ENCODE results near the gene ZBTB4.
"Not testable (repeated sequence)": the region's sequence is repeated elsewhere in the genome, so short reads cannot be mapped to it uniquely, and the experiment has no call there.

ZBTB4 gene

DNA sequence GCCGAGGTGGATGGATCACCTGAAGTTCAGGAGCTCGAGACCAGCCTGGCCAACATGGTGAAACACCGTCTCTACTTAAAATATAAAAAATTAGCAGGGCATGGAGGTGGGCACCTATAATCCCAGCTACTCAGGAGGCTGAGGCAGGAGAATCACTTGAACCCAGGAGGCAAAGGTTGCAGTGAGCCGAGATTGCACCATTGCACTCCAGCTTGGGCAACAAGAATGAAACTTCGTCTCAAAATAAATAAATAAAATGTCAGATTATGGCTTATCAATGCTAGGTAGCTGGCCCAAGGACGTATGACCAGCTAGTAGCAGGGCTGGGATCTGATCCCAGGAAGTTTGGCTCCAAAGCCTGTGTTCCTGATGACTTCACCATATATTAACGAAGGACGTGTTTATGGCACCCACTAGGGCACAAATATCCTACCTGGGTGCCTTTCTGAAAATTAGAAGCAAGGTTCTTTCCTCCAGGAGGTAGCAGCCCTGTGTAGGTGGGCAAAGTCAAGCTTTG lies 8.9 kb downstream of the ZBTB4 start:
- DNase-seq (ENCODE audit: low read depth in 2 of 3, low spot score in 1 of 3) = not testable (repeated sequence)

GRCh38 chr17:7469843-7470242 lies 9.6 kb downstream of the ZBTB4 start:
- not testable (repeated sequence) for DNase-seq (ENCODE audit: low read depth in 2 of 3, low spot score in 1 of 3)

- DNase-seq (ENCODE audit: low read depth in 2 of 3, low spot score in 1 of 3) = no peak
Observed at GRCh38 chr17:7468804-7469389, 10.5 kb downstream of the ZBTB4 start.

GRCh38 chr17:7468290-7468689 lies 11.1 kb downstream of the ZBTB4 start:
- no peak for DNase-seq (ENCODE audit: low read depth in 2 of 3, low spot score in 1 of 3)

DNA sequence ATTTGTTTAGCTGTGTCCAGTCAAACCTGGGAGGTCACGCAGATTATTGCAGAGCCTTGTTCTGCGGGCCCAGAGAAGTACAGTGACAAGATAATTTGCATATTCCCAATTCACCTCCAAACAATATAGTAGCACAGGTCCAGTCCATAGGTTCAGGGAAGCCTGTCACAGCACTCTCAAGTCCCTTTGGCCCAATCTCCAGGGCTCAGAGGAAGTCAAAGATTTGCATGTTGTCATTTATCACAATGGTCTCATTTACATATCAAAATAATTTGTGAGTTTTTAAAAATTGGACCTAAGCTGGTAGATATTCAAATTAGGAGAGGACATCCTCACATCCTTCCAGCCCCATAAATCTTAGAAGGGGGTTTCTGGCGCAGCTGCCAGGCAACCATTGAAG lies 11.9 kb downstream of the ZBTB4 start:
- no peak for DNase-seq (ENCODE audit: low read depth in 2 of 3, low spot score in 1 of 3)

GRCh38 chr17:7466639-7467341 lies 12.6 kb downstream of the ZBTB4 start:
- DNase-seq (ENCODE audit: low read depth in 2 of 3, low spot score in 1 of 3) = no peak

DNA sequence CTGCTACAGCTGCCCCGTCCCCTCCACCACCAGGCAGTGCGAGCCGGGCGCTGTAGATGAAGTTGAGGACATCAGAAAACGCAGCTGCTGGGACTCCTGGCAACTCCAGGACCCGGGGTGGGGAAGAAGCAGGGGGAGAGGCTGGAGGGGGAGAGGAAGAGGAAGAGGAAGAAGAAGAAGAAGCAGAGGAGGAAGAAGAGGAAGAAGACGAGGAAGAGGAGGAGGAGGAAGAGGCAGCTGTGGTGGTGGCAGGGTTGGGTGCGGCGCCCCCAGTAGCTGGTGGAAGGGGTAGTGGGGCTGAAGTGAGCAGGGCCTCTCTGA lies 13.2 kb downstream of the ZBTB4 start:
- no peak for DNase-seq (ENCODE audit: low read depth in 2 of 3, low spot score in 1 of 3)

DNA sequence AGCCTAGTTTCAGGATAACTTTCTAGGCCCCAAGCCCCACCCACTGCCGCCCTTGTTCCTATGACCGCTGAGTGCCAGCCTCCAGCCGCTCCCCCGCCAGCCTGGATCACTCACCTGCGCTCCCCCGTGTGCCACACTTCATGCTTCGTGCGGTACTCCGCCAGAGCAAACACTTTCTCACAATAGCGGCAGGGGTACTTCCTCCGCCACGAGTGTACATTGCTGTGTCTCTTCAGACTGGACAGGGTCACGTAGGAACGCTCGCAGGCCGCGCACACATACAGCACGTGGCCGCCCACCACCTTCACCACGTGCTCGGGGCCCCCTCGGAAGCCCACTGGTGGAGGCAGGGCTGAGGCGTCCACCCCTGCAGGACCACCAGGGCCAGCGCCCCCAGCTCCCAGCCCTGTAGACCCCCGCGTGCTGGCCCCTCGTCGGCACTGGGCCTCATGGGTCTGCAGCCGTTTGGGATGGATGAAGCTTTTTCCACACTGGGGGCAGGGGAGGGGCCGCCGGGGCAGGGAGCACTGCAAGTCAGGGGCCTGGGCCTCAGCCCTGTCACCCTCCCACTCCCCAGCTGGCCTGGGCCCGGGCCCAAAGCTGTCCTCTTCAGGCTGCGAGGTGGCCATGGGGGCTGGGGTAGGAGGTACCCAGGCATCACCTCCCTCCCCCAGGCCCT lies 13.7 kb downstream of the ZBTB4 start:
- no peak for DNase-seq (ENCODE audit: low read depth in 2 of 3, low spot score in 1 of 3)

GRCh38 chr17:7464081-7464480 lies 15.3 kb downstream of the ZBTB4 start:
- DNase-seq (ENCODE audit: low read depth in 2 of 3, low spot score in 1 of 3) = no peak

DNA sequence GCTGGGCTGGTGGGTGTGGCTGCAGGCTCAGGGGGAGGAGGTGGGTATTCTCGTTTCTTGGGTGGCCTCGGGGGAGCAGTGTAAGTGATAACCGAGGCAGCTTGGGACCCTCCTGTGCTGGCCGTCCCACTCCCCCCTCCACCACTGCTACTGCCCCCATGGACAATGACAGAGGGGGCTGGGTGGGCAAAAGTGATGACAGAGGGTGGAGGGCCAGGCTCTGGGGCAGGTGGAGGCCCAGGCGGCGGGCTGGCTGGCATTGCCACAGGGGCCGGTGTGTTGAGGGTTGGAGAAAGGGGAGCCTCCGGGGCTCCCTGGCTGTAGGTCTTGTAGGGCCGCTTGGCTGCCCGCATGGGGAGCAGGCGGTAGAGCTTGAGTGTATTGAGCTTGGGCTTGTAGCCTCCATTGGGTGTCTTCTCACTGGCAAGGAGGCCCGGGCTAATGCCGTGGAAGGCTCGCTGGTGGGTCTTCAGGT lies 16.0 kb downstream of the ZBTB4 start:
- DNase-seq (ENCODE audit: low read depth in 2 of 3, low spot score in 1 of 3) = no peak

- DNase-seq (ENCODE audit: low read depth in 2 of 3, low spot score in 1 of 3) = no peak
Observed at GRCh38 chr17:7462474-7463371, 16.7 kb downstream of the ZBTB4 start.

GRCh38 chr17:7460850-7461660 lies 18.4 kb downstream of the ZBTB4 start:
- no peak for DNase-seq (ENCODE audit: low read depth in 2 of 3, low spot score in 1 of 3)

DNA sequence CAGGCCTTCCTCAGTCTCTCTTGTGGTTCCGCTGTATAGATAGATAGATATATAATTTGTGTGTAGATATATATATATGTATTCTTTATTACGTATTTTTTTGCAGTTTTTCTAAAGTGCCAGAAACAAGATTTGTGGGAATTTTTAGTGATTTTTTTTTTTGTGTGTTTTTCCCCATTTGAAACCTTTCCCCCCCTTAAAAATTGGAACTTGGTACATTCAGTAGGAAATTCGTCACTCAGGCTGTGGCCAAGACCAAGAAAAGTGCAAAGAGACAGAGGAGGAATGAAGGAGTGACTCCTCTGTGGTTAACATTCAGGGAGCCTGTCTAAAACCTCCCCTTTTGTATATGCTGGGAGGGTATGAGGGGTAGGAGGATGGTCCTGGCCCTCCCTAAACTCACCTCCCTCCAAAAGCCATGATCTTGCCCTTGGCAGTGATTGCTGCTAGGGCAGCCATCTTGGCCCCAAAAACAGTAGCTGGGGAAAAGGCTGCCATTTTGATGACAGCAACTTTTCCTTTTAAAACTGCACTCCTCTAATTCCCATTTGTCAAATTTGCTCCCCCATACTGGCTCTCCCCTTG lies 19.4 kb downstream of the ZBTB4 start:
- no peak for DNase-seq (ENCODE audit: low read depth in 2 of 3, low spot score in 1 of 3)

GRCh38 chr17:7448461-7448860 lies 31.0 kb downstream of the ZBTB4 start:
- no peak for DNase-seq (ENCODE audit: low read depth in 2 of 3, low spot score in 1 of 3)

- DNase-seq (ENCODE audit: low read depth in 2 of 3, low spot score in 1 of 3) = no peak
Observed at GRCh38 chr17:7445619-7445968, 33.8 kb downstream of the ZBTB4 start.

GRCh38 chr17:7444682-7445618 lies 34.5 kb downstream of the ZBTB4 start, which contains the start of gene CHRNB1:
CHRNB1 (plus strand) TSS chr17:7445061; CDS start chr17:7445128, 67 bp downstream.
- no peak for DNase-seq (ENCODE audit: low read depth in 2 of 3, low spot score in 1 of 3)

- no peak for DNase-seq (ENCODE audit: low read depth in 2 of 3, low spot score in 1 of 3)
Observed at GRCh38 chr17:7443499-7444485, 35.6 kb downstream of the ZBTB4 start.

- no peak for DNase-seq (ENCODE audit: low read depth in 2 of 3, low spot score in 1 of 3)
Observed at GRCh38 chr17:7442142-7442541, 37.3 kb downstream of the ZBTB4 start.

Measured in stimulated activated CD4-positive, alpha-beta T cell treated with anti-CD3 and anti-CD28 coated beads, Interleukin-12 subunit alpha, Interleukin-12 subunit beta, amount 100 ng/mL, for 48 hours (primary cell).